ENCODE data around the gene EIF4ENIF1.
"Not testable (repeated sequence)": the region's sequence is repeated elsewhere in the genome, so short reads cannot be mapped to it uniquely, and the experiment has no call there.

EIF4ENIF1 gene

GRCh38 chr22:31489632-31490495 is at the start of gene EIF4ENIF1:
Gene EIF4ENIF1, minus strand, starts transcription at chr22:31489842. Its CDS starts 1,124 bp downstream, at chr22:31488718.
- DNase-seq (ENCODE audit: low read depth) = peak; percentile 89
- peak within 1 kb of the TSS; percentile 97 for H3K4me3 ChIP-seq (ENCODE audit: low read depth, low read length)
- TF ChIP-seq CTCF (conservative IDR thresholded peaks at IDR 0.05; ENCODE audit: low read depth, low read length) = no peak

DNA sequence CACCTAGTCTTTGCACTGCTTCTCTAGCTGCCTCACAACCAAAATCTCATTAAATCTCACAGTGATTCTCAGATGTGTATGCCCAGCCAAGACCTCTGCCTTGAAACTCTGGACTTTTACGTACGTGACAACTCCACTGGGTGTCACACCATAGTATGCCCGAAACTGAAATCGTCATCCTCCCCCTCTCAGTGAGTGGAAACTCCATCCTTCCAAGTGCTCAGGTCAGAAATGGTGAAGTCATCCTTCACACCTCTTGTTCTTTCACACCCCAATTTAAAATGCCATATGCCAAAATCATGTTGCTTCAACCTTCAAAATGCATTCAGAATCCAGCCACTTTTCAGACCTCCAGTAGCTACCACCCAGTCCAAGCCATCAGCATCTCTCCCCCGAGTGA is 49.2 kb upstream of the EIF4ENIF1 start:
- DNase-seq (ENCODE audit: low read depth) = no peak
- no peak for TF ChIP-seq CTCF (conservative IDR thresholded peaks at IDR 0.05; ENCODE audit: low read depth, low read length)

GRCh38 chr22:31537019-31537535 is 47.4 kb upstream of the EIF4ENIF1 start:
- no peak overlapping the region for H3K4me3 ChIP-seq (ENCODE audit: low read depth, low read length)
- TF ChIP-seq CTCF (conservative IDR thresholded peaks at IDR 0.05; ENCODE audit: low read depth, low read length) = no peak
- DNase-seq (ENCODE audit: low read depth) = peak; percentile 8

More for the DNA sequence above, 49.2 kb upstream of the EIF4ENIF1 start:
- no peak overlapping the region for H3K4me3 ChIP-seq (ENCODE audit: low read depth, low read length)

- peak; percentile 16 for DNase-seq (ENCODE audit: low read depth)
- TF ChIP-seq CTCF (conservative IDR thresholded peaks at IDR 0.05; ENCODE audit: low read depth, low read length) = no peak
- no peak overlapping the region for H3K4me3 ChIP-seq (ENCODE audit: low read depth, low read length)
These were observed 43.7 kb upstream of the EIF4ENIF1 start for GRCh38 chr22:31533374-31533773.

DNA sequence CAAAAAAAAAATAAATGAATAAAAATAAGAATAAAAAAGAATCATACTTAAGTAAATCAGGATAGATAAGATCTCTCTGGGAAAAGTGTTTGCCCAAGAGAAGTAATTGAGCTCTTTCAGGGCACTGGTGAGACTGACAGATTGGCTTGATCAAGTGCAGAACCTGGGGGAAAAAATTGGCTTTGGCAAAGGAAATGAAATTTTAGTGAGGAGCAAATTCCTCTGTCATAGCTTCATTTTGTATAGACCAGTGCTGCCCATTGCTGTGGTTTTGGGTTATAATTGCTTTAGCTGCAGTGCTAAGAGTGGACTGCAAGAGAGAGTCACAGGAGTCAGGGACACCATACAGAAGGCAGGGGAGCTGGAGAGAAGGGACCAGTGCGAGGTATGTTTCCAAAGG is 42.4 kb upstream of the EIF4ENIF1 start:
- peak; percentile 15 for DNase-seq (ENCODE audit: low read depth)
- no peak for TF ChIP-seq CTCF (conservative IDR thresholded peaks at IDR 0.05; ENCODE audit: low read depth, low read length)
- no peak overlapping the region for H3K4me3 ChIP-seq (ENCODE audit: low read depth, low read length)

DNA sequence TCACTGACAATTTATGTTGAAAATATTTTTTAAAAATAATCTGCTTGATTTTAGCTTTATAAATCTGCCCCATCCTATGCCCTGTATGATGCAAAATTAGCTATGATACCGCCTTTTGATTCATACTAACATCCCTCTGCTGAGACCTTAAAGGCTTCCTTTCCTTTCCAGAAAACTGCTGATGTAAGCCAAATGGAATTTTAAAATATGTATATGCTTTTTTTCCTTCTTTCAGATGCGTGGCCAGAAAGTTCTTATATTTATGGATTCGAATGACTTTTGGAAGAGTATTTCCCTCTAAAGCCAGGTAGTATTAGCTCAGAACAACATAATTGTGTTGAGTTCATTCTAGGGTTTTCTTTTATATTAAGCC is 41.2 kb upstream of the EIF4ENIF1 start:
- TF ChIP-seq CTCF (conservative IDR thresholded peaks at IDR 0.05; ENCODE audit: low read depth, low read length) = no peak
- peak; percentile 73 for DNase-seq (ENCODE audit: low read depth)

DNA sequence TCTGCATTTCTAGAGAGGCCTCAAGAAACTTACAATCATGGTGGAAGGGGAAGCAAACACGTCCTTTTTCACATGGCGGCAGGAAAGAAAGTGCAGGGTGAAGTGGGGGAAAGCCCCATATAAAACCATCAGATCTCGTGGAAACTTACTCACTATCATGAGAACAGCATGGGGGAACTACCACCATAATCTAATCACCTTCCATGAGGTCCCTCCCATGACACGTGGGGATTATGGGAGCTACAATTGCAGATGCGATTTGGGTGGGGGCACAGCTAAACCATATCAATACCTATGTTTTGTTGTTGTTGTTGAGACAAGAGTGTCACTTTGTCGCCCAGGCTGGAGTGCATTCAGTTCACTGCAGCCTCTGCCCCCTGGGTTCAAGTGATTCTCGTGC is 36.6 kb upstream of the EIF4ENIF1 start:
- no peak for DNase-seq (ENCODE audit: low read depth)
- TF ChIP-seq CTCF (conservative IDR thresholded peaks at IDR 0.05; ENCODE audit: low read depth, low read length) = no peak
- no peak overlapping the region for H3K4me3 ChIP-seq (ENCODE audit: low read depth, low read length)

More for the DNA sequence above, 41.2 kb upstream of the EIF4ENIF1 start:
- no peak overlapping the region for H3K4me3 ChIP-seq (ENCODE audit: low read depth, low read length)

- H3K4me3 ChIP-seq (ENCODE audit: low read depth, low read length); DNase-seq (ENCODE audit: low read depth): not testable (repeated sequence)
These were observed 34.5 kb upstream of the EIF4ENIF1 start for GRCh38 chr22:31524132-31524531.

Data from choroid plexus epithelial cell (primary cell).